ENCODE results near the gene FRMD3.
A peak's percentile ranks its signal among the peaks of the same experiment; 100 is the strongest.

The FRMD3 gene

GRCh38 chr9:83429229-83429628 lies 109.0 kb downstream of the FRMD3 start:
- TF ChIP-seq CTCF (IDR thresholded peaks at IDR 0.05; ENCODE audit: insufficient read depth, low read depth, low read length, missing control alignments), result no peak
- no peak overlapping the region for H3K4me3 ChIP-seq (ENCODE audit: low read length)
- no peak for DNase-seq (ENCODE audit: low read depth)

GRCh38 chr9:83425240-83425639 lies 113.0 kb downstream of the FRMD3 start:
- H3K4me3 ChIP-seq (ENCODE audit: low read length), result no peak overlapping the region
- TF ChIP-seq CTCF (IDR thresholded peaks at IDR 0.05; ENCODE audit: insufficient read depth, low read depth, low read length, missing control alignments), result no peak
- DNase-seq (ENCODE audit: low read depth), result peak; percentile 64

- no peak for TF ChIP-seq CTCF (IDR thresholded peaks at IDR 0.05; ENCODE audit: insufficient read depth, low read depth, low read length, missing control alignments)
- DNase-seq (ENCODE audit: low read depth), result no peak
- no peak overlapping the region for H3K4me3 ChIP-seq (ENCODE audit: low read length)
Measured at GRCh38 chr9:83424831-83425230, 113.4 kb downstream of the FRMD3 start.

- TF ChIP-seq CTCF (IDR thresholded peaks at IDR 0.05; ENCODE audit: insufficient read depth, low read depth, low read length, missing control alignments), result no peak
- DNase-seq (ENCODE audit: low read depth), result no peak
- H3K4me3 ChIP-seq (ENCODE audit: low read length), result no peak overlapping the region
Measured at GRCh38 chr9:83423815-83424707, 114.1 kb downstream of the FRMD3 start.

GRCh38 chr9:83422527-83422926 lies 115.7 kb downstream of the FRMD3 start:
- no peak for TF ChIP-seq CTCF (IDR thresholded peaks at IDR 0.05; ENCODE audit: insufficient read depth, low read depth, low read length, missing control alignments)
- no peak overlapping the region for H3K4me3 ChIP-seq (ENCODE audit: low read length)
- DNase-seq (ENCODE audit: low read depth), result no peak

- no peak overlapping the region for H3K4me3 ChIP-seq (ENCODE audit: low read length)
- no peak for DNase-seq (ENCODE audit: low read depth)
- no peak for TF ChIP-seq CTCF (IDR thresholded peaks at IDR 0.05; ENCODE audit: insufficient read depth, low read depth, low read length, missing control alignments)
Measured at GRCh38 chr9:83420486-83420885, 117.7 kb downstream of the FRMD3 start.

- DNase-seq (ENCODE audit: low read depth), result no peak
- TF ChIP-seq CTCF (IDR thresholded peaks at IDR 0.05; ENCODE audit: insufficient read depth, low read depth, low read length, missing control alignments), result no peak
Measured at GRCh38 chr9:83419961-83420360, 118.2 kb downstream of the FRMD3 start.

More at GRCh38 chr9:83419961-83420360, 118.2 kb downstream of the FRMD3 start:
- H3K4me3 ChIP-seq (ENCODE audit: low read length), result no peak overlapping the region

Data from epithelial cell of esophagus (primary cell).